ENCODE results near the gene E2F8.
"Not testable (repeated sequence)": the region's sequence is repeated elsewhere in the genome, so short reads cannot be mapped to it uniquely, and the experiment has no call there.

The E2F8 gene

GRCh38 chr11:19267567-19267966 lies 26.8 kb upstream of the E2F8 start:
- H3K4me3 ChIP-seq (ENCODE audit: low read depth, low read length) = no peak overlapping the region
- DNase-seq (ENCODE audit: low read depth) = no peak
- TF ChIP-seq, protein P1, sequence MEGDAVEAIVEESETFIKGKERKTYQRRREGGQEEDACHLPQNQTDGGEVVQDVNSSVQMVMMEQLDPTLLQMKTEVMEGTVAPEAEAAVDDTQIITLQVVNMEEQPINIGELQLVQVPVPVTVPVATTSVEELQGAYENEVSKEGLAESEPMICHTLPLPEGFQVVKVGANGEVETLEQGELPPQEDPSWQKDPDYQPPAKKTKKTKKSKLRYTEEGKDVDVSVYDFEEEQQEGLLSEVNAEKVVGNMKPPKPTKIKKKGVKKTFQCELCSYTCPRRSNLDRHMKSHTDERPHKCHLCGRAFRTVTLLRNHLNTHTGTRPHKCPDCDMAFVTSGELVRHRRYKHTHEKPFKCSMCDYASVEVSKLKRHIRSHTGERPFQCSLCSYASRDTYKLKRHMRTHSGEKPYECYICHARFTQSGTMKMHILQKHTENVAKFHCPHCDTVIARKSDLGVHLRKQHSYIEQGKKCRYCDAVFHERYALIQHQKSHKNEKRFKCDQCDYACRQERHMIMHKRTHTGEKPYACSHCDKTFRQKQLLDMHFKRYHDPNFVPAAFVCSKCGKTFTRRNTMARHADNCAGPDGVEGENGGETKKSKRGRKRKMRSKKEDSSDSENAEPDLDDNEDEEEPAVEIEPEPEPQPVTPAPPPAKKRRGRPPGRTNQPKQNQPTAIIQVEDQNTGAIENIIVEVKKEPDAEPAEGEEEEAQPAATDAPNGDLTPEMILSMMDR (IDR thresholded peaks at IDR 0.05; ENCODE audit: low read depth, low read length, missing control alignments) = no peak

DNA sequence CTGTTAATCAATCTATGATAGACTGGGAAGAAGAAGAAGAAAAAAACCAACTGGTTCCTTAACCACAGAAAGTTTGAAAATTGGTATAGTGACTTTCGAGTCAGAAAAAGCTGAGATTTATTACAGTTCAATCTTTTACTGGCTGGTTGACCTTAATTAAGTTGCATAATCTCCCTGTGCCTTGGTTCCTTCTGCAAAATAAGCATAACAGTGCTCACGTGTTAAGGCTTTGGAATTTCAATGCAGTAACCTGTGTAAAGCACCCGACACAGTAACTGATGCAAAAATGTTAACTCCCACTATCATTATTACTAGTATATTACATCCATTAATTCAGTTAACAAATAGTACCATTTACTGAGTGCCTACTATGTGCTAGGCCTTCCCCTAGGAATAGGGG lies 22.6 kb upstream of the E2F8 start:
- DNase-seq (ENCODE audit: low read depth) = no peak
- H3K4me3 ChIP-seq (ENCODE audit: low read depth, low read length) = no peak overlapping the region
- TF ChIP-seq, protein P1 (IDR thresholded peaks at IDR 0.05; ENCODE audit: low read depth, low read length, missing control alignments) = no peak

- TF ChIP-seq, protein P1 (IDR thresholded peaks at IDR 0.05; ENCODE audit: low read depth, low read length, missing control alignments) = peak; percentile 93
- DNase-seq (ENCODE audit: low read depth) = no peak
- no peak overlapping the region for H3K4me3 ChIP-seq (ENCODE audit: low read depth, low read length)
Observed at GRCh38 chr11:19259487-19260345, 19.0 kb upstream of the E2F8 start.

DNA sequence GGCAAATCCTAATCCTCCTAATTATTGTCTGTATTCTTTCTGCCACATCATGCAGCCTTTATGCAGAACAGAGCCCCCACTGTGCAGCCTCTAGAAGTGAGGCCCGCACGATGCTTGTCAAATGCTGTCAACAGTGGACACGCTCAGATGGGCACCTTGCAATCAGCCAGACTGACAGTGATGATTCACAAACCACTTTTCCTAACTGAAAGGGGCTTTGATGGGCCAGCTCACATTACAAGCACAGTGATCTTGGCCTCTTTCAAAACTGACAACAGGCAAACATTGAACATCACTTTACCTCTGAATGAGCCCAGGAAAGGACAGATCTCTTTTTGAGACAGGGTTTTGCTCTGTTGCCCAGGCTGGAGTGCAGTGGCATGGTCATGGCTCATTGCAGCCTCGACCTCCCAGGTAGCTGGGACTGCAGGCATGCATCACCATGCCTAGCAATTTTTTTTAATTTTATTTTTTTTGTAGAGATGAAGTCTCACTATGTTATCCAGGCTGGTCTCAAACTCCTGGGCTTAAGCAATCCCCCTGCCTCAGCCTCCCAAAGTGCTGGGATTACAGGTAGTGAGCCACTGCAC lies 18.0 kb upstream of the E2F8 start:
- DNase-seq (ENCODE audit: low read depth) = no peak

GRCh38 chr11:19254441-19254840 lies 13.7 kb upstream of the E2F8 start:
- not testable (repeated sequence) for DNase-seq (ENCODE audit: low read depth); H3K4me3 ChIP-seq (ENCODE audit: low read depth, low read length)

More for the DNA sequence above, 18.0 kb upstream of the E2F8 start:
- TF ChIP-seq, protein P1 (IDR thresholded peaks at IDR 0.05; ENCODE audit: low read depth, low read length, missing control alignments) = no peak
- no peak overlapping the region for H3K4me3 ChIP-seq (ENCODE audit: low read depth, low read length)

GRCh38 chr11:19253817-19254216 lies 13.1 kb upstream of the E2F8 start:
- TF ChIP-seq, protein P1 (IDR thresholded peaks at IDR 0.05; ENCODE audit: low read depth, low read length, missing control alignments) = no peak
- DNase-seq (ENCODE audit: low read depth) = no peak
- no peak overlapping the region for H3K4me3 ChIP-seq (ENCODE audit: low read depth, low read length)

GRCh38 chr11:19253153-19253745 lies 12.5 kb upstream of the E2F8 start:
- TF ChIP-seq, protein P1 (IDR thresholded peaks at IDR 0.05; ENCODE audit: low read depth, low read length, missing control alignments) = no peak
- DNase-seq (ENCODE audit: low read depth) = no peak
- H3K4me3 ChIP-seq (ENCODE audit: low read depth, low read length) = no peak overlapping the region

Measured in GM12864 (cell line).